Tongue (tissue), 2 donors: Measurements from ENCODE around the gene APIP. TPM values are rescaled to one million over a fixed set of nuclear protein-coding genes. Genes with fewer than 3 reads are reported as not detected.

Experiments used
- DNase-seq: peaks from one replicate; pipeline ENCODE4 v3.0.0-alpha.2; 2015
- total RNA-seq: library from RNA; depleted of rRNA; stranded (reverse); fragments of >200 nt; gene quantifications from one replicate; pipeline ENCODE4 v1.2.3, GENCODE V29; 2014

Gene APIP
- total RNA-seq, 1 donor from 2014 or later = 30.5 TPM

DNA sequence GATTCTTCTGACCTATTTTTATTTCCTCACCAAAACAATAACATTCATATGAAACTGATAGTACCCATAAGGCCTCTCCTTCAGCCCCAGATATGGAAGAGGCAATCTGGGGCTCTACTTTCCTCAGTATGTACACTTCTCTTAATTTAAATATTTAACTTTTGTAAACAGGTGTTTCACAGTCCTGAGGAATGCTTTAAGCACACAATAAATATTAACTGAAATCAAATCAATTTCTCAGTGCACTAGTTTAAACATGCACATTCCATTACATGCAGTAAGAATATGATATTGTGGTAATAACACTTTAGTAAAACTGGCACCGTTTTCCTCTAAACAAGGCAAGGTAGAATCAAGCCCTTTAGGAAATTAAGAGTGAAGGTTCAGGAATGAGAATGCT is 28.9 kb downstream of the APIP start:
- no peak for DNase-seq

DNA sequence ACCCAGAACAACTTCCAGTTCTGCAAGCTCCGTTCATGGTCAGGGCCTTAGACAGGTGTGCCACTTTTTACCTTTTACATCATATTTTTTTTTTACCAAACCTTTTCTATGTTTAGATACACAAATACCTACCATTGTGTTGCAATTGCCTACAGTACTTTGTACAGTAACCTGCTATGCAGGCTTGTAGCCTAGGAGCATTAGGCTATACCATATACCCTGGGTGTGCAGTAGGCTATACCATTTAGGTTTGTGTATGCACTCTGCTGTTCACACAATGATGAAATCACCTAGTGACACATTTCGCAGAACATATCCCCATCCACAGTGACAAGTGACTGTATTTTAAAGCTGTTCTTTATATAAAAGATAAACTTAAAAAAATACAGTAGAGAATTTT is 29.6 kb downstream of the APIP start:
- DNase-seq = no peak

DNA sequence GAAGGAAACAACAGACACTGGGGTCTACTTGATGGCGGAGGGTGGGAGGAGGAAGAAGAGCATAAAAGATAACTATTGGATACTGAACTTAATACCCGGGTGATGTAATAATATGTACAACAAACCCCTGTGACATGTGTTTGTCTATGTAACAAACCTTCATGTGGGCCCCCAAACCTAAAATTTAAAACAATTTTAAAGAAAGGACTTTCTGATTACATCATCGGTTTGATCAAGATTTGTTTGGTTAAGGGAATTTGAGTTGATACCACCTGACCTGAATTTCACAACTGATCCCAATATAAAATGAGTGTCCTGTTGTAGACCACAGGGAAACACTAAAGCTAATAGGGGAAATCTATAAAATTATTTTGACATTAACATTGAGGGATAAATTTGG is 34.3 kb downstream of the APIP start:
- no peak for DNase-seq

DNA sequence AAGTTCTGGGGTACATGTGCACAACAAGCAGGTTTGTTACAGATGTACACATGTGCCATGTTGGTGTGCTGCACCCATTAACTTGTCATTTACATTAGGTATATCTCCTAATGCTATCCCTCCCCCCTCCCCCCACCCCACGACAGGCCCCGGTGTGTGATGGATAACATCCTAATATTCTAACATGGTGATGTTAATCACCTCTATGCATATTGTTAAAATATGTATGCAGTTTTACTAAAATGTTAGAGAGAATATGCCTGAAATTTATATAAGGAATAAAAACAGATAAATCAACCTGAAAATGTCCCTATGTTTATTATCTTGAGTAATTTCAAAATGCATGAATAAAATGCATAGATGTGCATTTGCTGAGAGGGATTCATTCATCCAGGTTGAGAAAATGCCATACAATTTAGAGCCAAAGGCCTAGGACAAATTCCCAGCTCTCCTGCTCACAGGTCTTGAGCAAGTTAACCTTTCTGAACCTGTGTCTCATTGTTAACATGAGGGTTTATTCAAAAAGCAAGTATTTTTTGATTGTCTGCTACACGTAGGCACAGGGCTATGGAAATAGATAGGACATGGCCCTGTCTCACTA is 38.7 kb downstream of the APIP start:
- DNase-seq = no peak

DNA sequence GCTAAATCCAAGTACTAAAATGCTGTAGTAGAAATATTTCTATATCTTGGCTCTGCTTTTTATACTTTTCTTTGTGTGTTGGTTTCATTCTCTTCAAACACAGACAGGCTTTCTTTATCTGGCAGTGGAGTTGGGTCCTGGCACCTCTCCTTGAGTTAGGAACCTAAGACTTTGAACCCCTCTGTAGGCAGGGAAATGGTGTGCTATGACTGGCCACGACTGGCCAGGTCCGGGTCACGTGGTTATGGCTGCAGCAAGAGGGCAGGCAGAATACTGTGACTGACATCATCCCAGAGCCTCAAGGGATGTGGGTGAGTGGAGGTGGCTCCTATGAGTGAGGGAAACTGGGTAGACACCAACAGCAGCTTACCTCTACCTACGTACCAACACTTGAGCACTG is 42.0 kb downstream of the APIP start:
- DNase-seq = no peak

DNA sequence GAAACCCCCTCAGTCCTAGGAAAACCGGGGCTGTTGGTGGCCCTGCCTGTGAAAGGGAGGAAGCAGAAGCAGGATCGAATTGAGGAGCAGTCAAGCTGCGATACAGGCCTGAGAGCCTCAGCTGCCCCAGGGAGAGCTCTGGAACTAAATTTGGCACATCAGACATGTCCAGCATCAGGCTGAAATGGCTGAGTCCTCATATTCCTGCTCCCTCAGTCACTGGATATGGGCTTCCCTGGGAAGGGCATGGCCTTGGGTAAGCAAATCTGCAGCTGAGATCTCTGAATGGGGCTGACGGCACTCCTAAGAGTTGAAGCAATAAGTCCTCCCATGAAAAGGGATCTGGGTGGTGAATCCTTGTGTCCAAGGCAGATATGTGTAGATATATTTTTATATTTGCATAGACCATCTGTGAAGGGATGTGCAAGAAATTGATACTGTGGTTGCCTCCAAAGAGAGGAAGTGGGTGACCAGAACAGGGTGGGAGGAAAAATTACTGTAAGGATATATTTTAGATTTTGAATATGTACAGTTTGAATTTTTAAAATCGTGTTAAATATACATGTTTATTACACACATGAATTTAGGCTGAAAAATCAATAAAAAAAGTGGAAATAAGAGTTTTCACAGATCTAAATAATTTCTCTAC is 45.5 kb downstream of the APIP start:
- DNase-seq = peak; percentile 24

DNA sequence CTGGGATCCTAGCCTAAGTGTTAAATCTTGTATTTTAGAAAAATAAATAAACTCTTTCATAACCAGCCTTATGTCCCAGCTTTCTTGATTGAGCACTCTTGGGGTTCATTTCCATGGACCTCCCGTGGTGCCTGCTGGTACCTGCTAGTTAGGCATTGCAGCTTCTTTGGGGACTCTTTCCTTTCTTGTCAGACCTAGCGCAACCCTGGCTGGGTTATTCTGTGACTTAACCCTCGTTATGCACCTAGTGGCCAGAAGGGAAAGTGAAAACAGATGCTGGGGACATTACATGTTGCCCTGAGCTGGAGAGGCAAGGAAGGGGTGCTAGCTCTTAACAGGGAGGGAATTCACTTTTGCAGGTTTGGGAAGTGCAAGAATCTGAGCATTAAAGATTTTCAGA is 46.8 kb downstream of the APIP start:
- DNase-seq = no peak

DNA sequence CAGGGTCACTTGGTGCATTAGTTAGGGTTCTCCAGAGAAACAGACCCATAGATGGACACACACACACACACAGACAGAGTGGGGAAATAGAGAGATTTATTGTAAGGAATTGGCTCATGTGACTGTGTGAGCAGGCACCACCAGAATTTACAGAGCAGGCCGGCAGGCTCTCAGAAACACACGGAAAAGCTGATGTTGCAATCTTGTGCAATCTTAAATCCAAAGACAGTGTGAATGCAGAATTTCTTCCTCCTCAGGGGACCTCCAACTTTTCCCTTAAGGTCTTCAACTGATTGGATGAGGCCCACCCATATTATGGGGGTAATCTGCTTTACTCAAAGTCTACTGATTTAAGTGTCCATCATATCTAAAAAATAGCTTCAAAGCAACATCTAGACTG is 49.8 kb downstream of the APIP start:
- no peak for DNase-seq

DNA sequence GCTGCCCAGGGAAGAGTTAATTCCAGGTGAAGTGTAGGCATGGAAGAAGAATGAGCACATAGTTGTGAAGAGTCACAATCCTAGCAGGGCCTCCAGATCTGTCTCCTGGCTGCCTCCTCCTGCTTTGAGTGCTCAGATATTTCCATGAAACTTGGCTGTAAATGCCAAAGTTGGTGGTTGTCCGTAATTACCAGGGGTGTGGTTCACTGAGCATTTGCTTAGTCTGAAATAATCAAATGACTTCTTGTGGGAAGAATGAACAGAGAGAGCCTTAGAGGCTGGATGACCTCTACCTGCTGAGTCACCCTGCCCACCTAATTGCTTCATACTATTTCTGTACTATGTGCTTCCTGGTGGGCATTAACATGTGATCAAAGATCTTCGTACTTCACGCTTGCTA is 50.9 kb downstream of the APIP start:
- DNase-seq = no peak

DNA sequence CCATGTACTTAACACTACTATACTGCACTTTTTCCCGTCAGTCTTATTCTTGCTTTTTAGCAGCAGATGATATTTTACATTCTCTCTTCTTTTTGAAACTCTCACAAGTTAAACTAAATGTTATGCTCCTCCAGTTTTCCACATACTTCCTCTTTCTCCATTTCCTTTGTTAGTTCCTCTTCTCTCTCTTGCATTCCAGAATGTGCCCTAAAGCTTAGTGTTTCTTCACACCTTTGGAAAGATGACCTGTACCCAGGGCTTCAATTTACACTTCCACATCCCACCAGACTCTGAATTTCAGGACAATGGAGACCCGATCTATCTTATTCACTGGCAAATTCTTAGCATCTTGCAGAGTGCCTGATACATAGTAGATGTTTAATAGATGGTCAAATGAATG is 51.8 kb downstream of the APIP start:
- no peak for DNase-seq

DNA sequence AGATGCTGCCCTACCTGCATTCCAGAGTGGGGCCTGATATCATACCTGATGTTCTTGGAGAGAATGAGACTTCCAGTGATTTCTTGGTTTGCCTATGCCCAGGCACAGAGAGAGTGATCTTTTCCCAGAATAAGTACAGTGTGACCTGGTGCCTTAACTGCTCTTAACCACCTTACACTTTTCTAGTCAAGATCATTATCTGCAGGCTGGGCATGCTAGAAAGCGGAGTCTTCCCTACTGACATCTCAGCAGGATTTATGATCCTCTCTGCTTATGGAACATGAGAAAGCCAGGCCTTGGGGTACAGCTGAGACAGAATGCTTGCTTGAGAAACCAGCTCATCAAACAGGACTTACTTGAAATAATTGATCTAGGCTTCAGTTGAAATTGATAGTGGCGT is 53.1 kb downstream of the APIP start:
- no peak for DNase-seq

DNA sequence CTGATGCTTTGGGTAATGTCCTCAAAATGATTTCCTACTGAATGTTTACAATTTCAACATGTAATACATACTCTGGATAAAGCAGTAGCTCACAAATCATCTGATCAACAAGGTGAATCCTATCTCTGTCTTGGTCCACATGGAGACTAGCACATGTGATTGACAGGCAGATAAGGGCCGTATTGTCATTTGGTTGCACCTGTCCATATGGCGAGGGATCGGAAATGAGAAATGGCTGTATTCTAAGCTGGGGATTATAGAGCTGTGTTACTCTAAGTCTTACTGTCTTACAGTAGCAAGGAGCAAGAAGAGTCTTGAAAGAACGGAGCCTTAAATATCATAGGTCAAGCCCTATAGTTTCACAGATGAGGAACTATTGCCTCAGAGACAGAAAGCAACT is 55.7 kb downstream of the APIP start:
- peak; percentile 33 for DNase-seq

DNA sequence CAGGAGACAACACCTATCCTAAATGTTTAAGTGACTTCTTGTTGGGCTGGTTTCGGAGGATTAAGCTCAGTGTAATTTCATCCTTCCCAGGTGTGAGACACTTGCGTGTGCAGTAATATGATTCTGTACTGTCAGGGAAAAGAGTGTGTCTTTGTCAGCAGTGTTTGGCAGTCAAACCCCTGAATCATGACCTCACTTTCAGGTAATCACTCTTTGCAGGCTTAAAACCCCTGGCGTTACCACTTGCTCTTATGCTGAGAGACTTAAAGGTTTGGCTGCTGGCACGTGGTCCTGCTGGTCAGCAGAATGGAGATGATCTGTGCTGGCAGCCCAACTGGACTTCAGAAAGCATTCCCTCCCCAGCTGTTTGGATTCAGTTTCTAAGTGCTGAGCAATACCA is 56.1 kb downstream of the APIP start:
- DNase-seq = peak; percentile 83

DNA sequence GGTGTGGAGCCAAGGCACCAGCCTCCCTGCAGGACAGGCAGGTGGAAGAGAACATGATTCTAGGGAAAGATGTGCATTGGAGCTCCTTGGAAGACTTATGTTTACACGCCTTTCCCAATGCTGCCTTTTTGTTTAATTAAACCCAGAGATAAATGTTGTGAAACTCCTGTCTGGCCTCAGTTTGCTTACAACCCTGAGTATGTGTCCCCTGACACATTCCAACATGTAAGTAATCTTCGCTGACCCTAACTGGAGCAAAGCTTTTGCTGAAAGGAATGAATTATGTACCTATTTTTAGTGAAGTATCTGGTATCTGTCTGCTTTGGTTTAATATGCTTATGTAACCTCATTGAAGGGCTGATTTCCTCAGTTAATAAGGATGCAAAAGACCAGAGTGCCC is 56.7 kb downstream of the APIP start:
- DNase-seq = no peak

DNA sequence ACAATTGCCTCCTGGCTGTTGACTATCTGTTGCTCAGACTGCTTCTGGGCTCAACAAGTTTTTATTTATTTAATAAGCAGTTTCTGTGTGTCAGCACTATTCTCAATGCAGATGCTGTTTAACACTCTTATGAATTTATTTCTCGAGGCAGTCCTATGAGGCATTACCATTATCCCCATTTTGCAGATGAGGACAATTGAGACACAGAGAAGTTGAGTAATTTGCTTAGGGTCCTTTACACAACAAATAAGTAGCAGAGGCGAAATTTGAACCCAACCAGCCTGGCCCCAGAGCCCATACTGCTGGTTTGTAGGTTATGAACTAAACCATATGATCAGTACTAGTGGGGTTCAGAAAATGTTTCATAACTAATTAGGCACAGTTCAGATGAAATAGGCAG is 58.7 kb downstream of the APIP start:
- no peak for DNase-seq

DNA sequence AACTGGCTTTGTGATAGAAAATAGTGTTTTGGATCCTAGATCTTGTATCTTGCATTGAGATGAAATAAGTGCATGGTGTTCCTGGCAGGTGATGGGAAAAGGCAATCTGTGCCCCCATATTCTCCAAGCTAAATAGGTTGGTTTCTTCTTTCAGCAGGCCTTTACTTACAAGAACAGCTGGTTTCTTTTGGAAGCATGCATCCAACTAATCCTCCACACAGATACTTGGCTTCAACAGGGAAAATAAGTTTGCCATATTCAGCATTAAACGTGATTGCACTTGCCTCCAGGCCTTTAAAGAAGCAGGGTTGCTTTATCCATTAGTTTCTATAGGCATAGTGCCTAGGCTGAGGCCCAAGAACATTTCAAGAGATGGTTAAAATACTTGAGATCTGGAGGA is 59.9 kb downstream of the APIP start:
- DNase-seq = peak; percentile 69

DNA sequence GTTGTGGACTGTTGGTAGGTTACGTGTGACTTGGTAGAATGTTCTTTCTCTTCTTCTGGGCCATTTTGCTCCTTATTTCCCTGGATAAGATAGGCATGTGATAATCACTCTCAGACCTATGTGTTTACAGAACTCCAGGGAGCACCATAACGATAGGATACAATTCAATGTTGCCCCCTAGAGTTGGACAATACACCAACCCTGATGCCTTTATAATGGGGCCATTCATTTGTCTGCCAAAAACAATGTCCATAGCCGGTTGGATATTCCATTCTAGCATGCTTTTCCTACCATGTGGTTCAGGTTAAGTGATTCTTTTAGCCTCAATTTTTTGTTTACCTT is 60.5 kb downstream of the APIP start:
- DNase-seq = no peak

DNA sequence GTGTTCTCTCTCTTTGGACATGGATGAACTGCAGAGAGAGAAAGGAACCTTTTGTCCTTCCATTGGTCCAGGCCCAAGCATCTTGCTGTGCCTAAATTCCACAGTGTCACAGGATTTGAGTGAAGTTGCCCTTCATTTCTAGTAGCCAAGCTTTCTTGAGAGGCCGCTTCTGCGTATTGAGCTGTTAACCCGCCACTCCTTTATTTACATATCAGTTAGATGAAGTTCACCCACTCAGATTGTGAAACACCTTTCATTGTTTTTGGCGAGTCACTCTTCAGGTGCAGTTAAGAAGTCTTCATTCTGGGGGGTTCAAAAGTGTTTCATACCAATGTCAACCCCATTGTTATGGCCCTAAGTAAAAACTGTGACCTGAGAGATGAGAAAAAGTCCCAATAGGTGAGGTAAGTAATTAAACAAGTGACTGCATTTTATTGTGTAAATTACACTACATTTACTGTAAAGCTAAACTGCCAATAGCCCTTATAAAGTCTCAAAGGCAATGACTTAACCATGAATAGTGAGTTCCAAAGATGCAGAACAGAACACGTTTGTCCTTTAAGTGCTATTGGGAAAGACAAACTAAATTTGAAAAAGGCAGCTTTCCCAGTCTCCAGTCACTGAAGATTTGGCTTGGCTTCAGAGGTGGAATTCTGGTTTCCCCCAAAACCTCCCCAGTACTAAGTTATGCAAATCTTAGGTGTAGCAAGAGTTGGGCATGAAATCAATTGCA is 61.0 kb downstream of the APIP start:
- DNase-seq = peak; percentile 41

DNA sequence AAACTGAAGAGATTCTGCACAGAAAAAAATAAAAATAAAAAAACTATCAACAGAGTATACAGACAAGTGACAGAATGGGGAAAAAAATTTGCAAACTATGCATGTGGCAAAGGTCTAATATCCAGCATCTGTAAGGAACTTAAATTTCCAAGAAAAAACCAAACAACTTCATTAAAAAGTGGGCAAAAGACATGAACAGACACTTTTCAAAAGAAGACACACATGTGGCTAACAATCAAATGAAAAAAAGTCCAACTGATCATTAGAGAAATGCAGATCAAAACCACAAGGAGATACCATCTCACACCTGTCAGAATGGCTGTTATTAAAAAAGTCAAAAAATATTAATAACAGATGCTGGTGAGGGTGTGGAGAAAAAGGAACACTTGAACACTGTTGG is 64.3 kb downstream of the APIP start:
- no peak for DNase-seq

DNA sequence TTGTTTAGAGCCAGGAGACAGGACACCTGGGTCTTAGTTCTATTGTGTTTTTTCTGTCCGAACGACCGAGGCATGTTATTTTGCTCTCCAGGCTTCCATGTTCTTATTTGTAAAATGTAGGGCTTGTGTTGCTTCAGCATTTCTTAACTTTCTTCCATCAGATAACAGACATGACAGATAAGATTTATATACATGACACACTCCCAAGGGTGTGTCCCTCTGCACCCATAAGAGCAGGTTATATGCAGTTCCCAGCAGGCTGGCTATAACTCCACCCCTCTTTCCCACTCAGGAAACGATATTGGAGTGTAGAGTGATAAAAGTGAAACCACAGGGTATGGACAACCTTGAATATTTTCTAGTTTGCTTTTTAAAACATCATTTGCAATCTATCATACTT is 65.8 kb downstream of the APIP start:
- DNase-seq = no peak

DNA sequence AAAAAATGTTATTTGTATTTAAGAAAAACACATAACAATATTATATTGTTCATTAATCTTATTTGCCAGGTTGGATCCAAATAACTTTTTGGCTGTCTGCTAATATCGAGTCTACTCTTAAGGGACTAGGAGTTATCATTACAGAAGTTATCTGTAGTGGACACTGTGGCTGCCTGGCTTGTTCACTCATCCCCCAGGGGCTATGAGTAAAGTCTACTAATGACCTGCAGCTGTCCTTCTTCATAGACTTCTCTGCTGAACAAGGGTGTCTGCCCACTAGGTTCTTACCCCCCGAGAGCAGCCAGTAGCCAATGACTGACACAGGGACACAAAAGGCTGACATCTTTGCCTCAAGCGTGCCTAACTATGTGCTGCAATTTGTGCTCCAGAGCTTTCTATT is 69.7 kb downstream of the APIP start:
- no peak for DNase-seq

DNA sequence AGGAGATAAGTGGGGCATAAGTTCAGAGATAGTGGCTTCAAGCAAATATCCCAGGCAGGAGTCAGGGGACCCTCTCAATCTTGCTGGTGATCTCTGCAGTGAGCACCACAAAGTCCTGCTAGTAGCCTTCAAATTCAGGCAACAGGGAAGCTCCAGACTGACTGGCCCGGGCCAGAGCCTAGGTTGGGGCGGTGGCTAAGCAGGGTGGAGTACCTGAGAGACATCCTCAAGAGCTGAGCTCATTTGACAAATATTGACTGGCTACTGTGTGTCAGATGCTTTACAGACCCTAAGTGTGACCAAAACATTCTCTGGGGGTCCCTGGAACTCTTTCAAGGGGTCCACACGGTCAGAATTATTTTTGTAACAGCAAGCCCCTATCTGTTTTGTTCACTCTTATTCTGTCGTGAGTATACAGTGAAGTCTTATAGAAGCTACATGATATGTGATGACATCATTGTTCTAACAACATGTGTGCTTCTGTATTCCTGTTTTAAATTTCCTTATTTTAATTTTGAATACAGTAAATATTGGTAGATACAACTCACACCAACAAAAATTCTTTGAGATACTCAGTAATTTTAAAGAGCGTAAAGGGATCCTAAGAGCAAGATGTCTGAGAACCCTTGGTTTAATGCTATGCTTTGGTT is 71.6 kb downstream of the APIP start:
- no peak for DNase-seq

DNA sequence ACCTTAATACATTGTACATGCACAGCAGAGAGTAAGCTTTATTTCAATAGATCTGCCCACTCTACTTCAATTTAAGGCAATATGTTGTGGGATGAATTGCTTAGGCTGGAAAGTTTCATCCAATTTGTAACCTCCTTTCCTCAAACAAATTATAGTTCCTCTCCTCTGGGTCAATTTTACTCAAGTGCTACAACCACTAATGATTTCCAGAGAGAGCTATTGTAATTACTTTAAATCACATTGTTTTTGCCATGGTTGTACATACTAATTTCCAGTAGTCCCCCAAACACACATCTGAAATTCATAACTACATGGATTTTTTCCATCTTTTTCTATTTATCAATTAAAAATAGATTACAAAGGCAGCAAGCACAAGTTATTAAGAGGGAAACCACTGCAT is 72.9 kb downstream of the APIP start:
- DNase-seq = no peak
